HepG2 (cell line): ENCODE results near the gene SUV39H2. TPM values are rescaled to one million over a fixed set of nuclear protein-coding genes. Genes with fewer than 3 reads are reported as not detected.

Source experiments
- ATAC-seq: fragments of 200-7000 bp; cut with Tn5 transposase; 3 replicates; pipeline ENCODE4 v1.9.1; 2020; ENCODE audit warnings: mild to moderate bottlenecking, moderate library complexity
- Bru-seq: library from RNA; stranded (reverse); fragments of 400-500 nt; gene quantifications from one replicate; lab custom pipeline; 2021; lab: Mats Ljungman, UMichigan
- BruChase-seq, 2 experiments: library from RNA; stranded (reverse); fragments of 400-500 nt; gene quantifications; one replicate each; lab custom pipeline; 2021; lab: Mats Ljungman, UMichigan
- BruUV-seq: library from RNA; stranded (reverse); fragments of 400-500 nt; replicated peaks from 2 replicates; lab custom pipeline; 2021; lab: Mats Ljungman, UMichigan
- CTCF ChIA-PET: fragments of 300-600 bp; formaldehyde crosslinking; extraction: SDS; loops from one replicate; lab custom pipeline; 2021; ENCODE audit warnings: low total read pairs, inconsistent platforms, low intra/inter-chr PET ratio; lab: Yijun Ruan, JAX
- POLR2A ChIA-PET: fragments of 350-600 bp; sonication (Branson Sonifier 250); formaldehyde crosslinking; loops from one replicate; lab custom pipeline; 2020; ENCODE audit warnings: antibody characterized with exemption, inconsistent platforms; lab: Yijun Ruan, JAX
- DNase-seq: peaks from one replicate; pipeline ENCODE4 v3.0.0-alpha.2; 2015; ENCODE audit warnings: low spot score
- FAIRE-seq: peaks from 3 replicates; lab custom pipeline; 2011; peaks lifted over from hg19 to GRCh38; lab: Jason Lieb, UNC
- H2AFZ ChIP-seq: one replicate; pipeline ENCODE4 v1.6.1; 2011; ENCODE audit warnings: low read length, inconsistent platforms
- H3K27ac ChIP-seq: fragments of 300-600 bp; 3 replicates; pipeline ENCODE4 v1.8.0; 2011; ENCODE audit warnings: mixed run types, mild to moderate bottlenecking, mixed read lengths, low read length, inconsistent platforms; ENCODE audit not compliant: insufficient read depth; ENCODE audit errors: extremely low read length
- H3K27me3 ChIP-seq, 2 experiments: fragments of 200-600 bp in 1 of 2; 2 replicates in 1 of 2; 3 replicates in 1 of 2; pipeline versions ENCODE4 v1.6.0 to v1.8.0; 2011; ENCODE audit warnings: low read length in 2 of 2, mild to moderate bottlenecking in 2 of 2, moderate library complexity in 2 of 2, inconsistent platforms in 1 of 2; ENCODE audit not compliant: insufficient read depth in 2 of 2, control insufficient read depth in 1 of 2
- H3K36me3 ChIP-seq, 2 experiments: fragments of 200-600 bp in 1 of 2; replicated peaks in 1 of 2; 2 replicates in 1 of 2; 3 replicates in 1 of 2; pipeline versions ENCODE4 v1.5.1 to v1.8.0; 2011; ENCODE audit warnings: low read length in 2 of 2, inconsistent platforms in 1 of 2; ENCODE audit not compliant: insufficient read depth in 2 of 2, control insufficient read depth in 1 of 2
- H3K4me1 ChIP-seq: 2 replicates; pipeline ENCODE4 v1.5.1; 2012; ENCODE audit warnings: low read length, inconsistent platforms; ENCODE audit not compliant: insufficient read depth
- H3K4me2 ChIP-seq: 2 replicates; pipeline ENCODE4 v1.6.0; 2011; ENCODE audit warnings: low read depth, low read length, inconsistent platforms
- H3K4me3 ChIP-seq, 3 experiments: fragments of 200-600 bp in 1 of 3; sonication (generic), shearing (Covaris generic) in 1 of 3; replicated peaks in 1 of 3; 2 replicates each; pipeline ENCODE4 v1.5.1; 2011 to 2016; ENCODE audit warnings: low read length in 3 of 3, inconsistent platforms in 2 of 3, low read depth in 2 of 3, mild to moderate bottlenecking in 2 of 3, control low read depth in 1 of 3, mixed read lengths in 1 of 3; ENCODE audit not compliant: insufficient read depth in 1 of 3
- H3K79me2 ChIP-seq: one replicate; pipeline ENCODE4 v1.6.1; 2011; ENCODE audit warnings: low read length, inconsistent platforms; ENCODE audit not compliant: insufficient read depth
- H3K9ac ChIP-seq: 2 replicates; pipeline ENCODE4 v1.6.0; 2011; ENCODE audit warnings: mild to moderate bottlenecking, low read depth, low read length, inconsistent platforms; ENCODE audit not compliant: insufficient read depth
- H3K9me3 ChIP-seq: 2 replicates; pipeline ENCODE4 v1.5.1; 2012; ENCODE audit warnings: mild to moderate bottlenecking, low read length
- H4K20me1 ChIP-seq: 2 replicates; pipeline ENCODE4 v1.6.0; 2011; ENCODE audit warnings: inconsistent platforms, mild to moderate bottlenecking, low read length, moderate library complexity; ENCODE audit not compliant: insufficient read depth
- BCL3 ChIP-seq: sonication (generic); formaldehyde crosslinking; IDR thresholded peaks from 2 replicates; pipeline ENCODE4 v1.5.1; 2020; ENCODE audit warnings: mild to moderate bottlenecking, missing genetic modification reagents, moderate library complexity
- HMGXB4 ChIP-seq, 2 experiments: sonication (generic) in 1 of 2; formaldehyde crosslinking in 1 of 2; IDR thresholded peaks; 2 replicates each; pipeline versions ENCODE4 v1.4.0 to v1.6.1; 2018 to 2020; ENCODE audit warnings: missing genetic modification reagents in 2 of 2, borderline replicate concordance in 1 of 2, low read depth in 1 of 2, mild to moderate bottlenecking in 1 of 2, missing biosample characterization in 1 of 2
- SALL2 ChIP-seq: sonication (generic); formaldehyde crosslinking; IDR thresholded peaks from 2 replicates; pipeline ENCODE4 v1.8.1; 2023; ENCODE audit warnings: mild to moderate bottlenecking, missing genetic modification reagents, inconsistent platforms
- TCF7 ChIP-seq: sonication (generic); IDR thresholded peaks from 2 replicates; pipeline ENCODE4 v1.6.1; 2016; ENCODE audit warnings: antibody characterized with exemption, low read depth
- YY1 ChIP-seq: IDR thresholded peaks from 2 replicates; pipeline ENCODE4 v1.6.1; 2011; ENCODE audit warnings: low read length, low read depth, moderate library complexity, mild to moderate bottlenecking; ENCODE audit not compliant: insufficient read depth, insufficient replicate concordance
- ZBTB2 ChIP-seq: sonication (generic); formaldehyde crosslinking; IDR thresholded peaks from 2 replicates; pipeline ENCODE4 v1.8.0; 2022; ENCODE audit warnings: low read depth, missing genetic modification reagents
- ZKSCAN1 ChIP-seq: fragments of 150-350 bp; IDR thresholded peaks from 2 replicates; pipeline ENCODE4 v1.6.1; 2014; ENCODE audit warnings: low read length
- ZNF383 ChIP-seq: sonication (generic); formaldehyde crosslinking; IDR thresholded peaks from 2 replicates; pipeline ENCODE4 v1.4.0; 2020; ENCODE audit warnings: missing genetic modification reagents, mild to moderate bottlenecking, borderline replicate concordance
- ZNF7 ChIP-seq: IDR thresholded peaks from 2 replicates; pipeline ENCODE4 v1.6.1; 2016; ENCODE audit warnings: missing biosample characterization, missing genetic modification reagents
- WGBS: methylation state at CpG from one replicate; pipeline ENCODE4 v1.1.6; 2017; ENCODE audit warnings: low lambda C conversion rate; 5-methylcytosine and 5-hydroxymethylcytosine counted together
- in situ Hi-C: cut with HindIII; loops from 2 replicates; pipeline ENCODE4 v1.10.0; 2017; ENCODE audit warnings: low pct_unique_long_range_greater_than_20kb; ENCODE audit not compliant: extremely low pct_ligation_motif_present
- intact Hi-C: fragments of 100-400 bp; cut with micrococcal nuclease; formaldehyde crosslinking; loops from one replicate; pipeline ENCODE4 v1.10.0; 2022; ENCODE audit not compliant: unreplicated experiment
- long read RNA-seq, 2 experiments: library from RNA in 1 of 2; library from polyadenylated mRNA in 1 of 2; stranded (forward) in 1 of 2; unstranded in 1 of 2; transcript quantifications; one replicate each; pipeline ENCODE4 v2.0.0, GENCODE V29; 2019 to 2022
- polyA minus RNA-seq, 3 experiments: library from RNA; depleted of rRNA, polyadenylated mRNA; stranded (reverse); fragments of >200 nt; gene quantifications; 2 replicates each; pipeline ENCODE4 v1.2.3, GENCODE V29; 2011; ENCODE audit warnings: low replicate concordance in 1 of 3
- polyA plus RNA-seq, 8 experiments: library from polyadenylated mRNA; depleted of rRNA in 3 of 8; stranded (reverse) in 7 of 8; unstranded in 1 of 8; fragments of >200 nt; fragmentation: Illumina TruSeq in 4 of 8; extraction: Trizol in 4 of 8; gene quantifications; 2 replicates each; pipeline versions ENCODE4 v1.2.1 to v1.2.3, GENCODE V29; 2011 to 2016; ENCODE audit warnings: low read depth in 4 of 8, missing spikeins in 1 of 8, mixed read lengths in 1 of 8; ENCODE audit not compliant: insufficient read depth in 1 of 8
- total RNA-seq, 5 experiments: library from RNA; depleted of rRNA; stranded (reverse); fragments of >200 nt; fragmentation: Illumina TruSeq; extraction: Trizol; gene quantifications; 2 replicates each; pipeline ENCODE4 v1.2.3, GENCODE V29; 2016; ENCODE audit warnings: low read depth in 1 of 5

The SUV39H2 gene
- total RNA-seq (2016; rRNA removed; fragmentation: Illumina TruSeq; extraction: Trizol): 44.3 and 68.8 TPM in 2 replicates
- total RNA-seq (2016; cell fraction: cytosol; rRNA removed; fragmentation: Illumina TruSeq; extraction: Trizol; ENCODE audit: low read depth): 20.7 and 23.6 TPM in 2 replicates
- 42.7 and 64.8 TPM in 2 replicates for total RNA-seq (2016; cell fraction: insoluble cytoplasmic fraction; rRNA removed; fragmentation: Illumina TruSeq; extraction: Trizol)
- total RNA-seq (2016; cell fraction: membrane; rRNA removed; fragmentation: Illumina TruSeq; extraction: Trizol): 49.3 and 50.1 TPM in 2 replicates
- 30.7 and 31.3 TPM in 2 replicates for total RNA-seq (2016; cell fraction: nucleus; rRNA removed; fragmentation: Illumina TruSeq; extraction: Trizol)
- polyA plus RNA-seq (2011; rRNA removed): 5.9 and 9.0 TPM in 2 replicates
- polyA plus RNA-seq (2011; cell fraction: cytosol; rRNA removed): 3.1 and 5.2 TPM in 2 replicates
- 4.5 and 5.0 TPM in 2 replicates for polyA plus RNA-seq (2011; cell fraction: nucleus; rRNA removed)
- polyA plus RNA-seq (2012): 12.7 and 17.6 TPM in 2 replicates
- polyA plus RNA-seq (2016; cell fraction: cytosol; fragmentation: Illumina TruSeq; extraction: Trizol; ENCODE audit: low read depth): 13.6 and 17.0 TPM in 2 replicates
- 54.6 and 59.6 TPM in 2 replicates for polyA plus RNA-seq (2016; cell fraction: insoluble cytoplasmic fraction; fragmentation: Illumina TruSeq; extraction: Trizol; ENCODE audit: low read depth)
- polyA plus RNA-seq (2016; cell fraction: membrane; fragmentation: Illumina TruSeq; extraction: Trizol; ENCODE audit: low read depth): 29.4 and 34.4 TPM in 2 replicates
- polyA plus RNA-seq (2016; cell fraction: nucleus; fragmentation: Illumina TruSeq; extraction: Trizol; ENCODE audit: insufficient read depth, low read depth): 25.2 and 27.2 TPM in 2 replicates
- 14.8 and 22.1 TPM in 2 replicates for polyA minus RNA-seq (2011; rRNA and poly(A)+ RNA removed; ENCODE audit: low replicate concordance)
- 12.4 and 12.8 TPM in 2 replicates for polyA minus RNA-seq (2011; cell fraction: cytosol; rRNA and poly(A)+ RNA removed)
- 27.1 and 31.3 TPM in 2 replicates for polyA minus RNA-seq (2011; cell fraction: nucleus; rRNA and poly(A)+ RNA removed)
- percentile 82 among the genes with signal in this experiment for Bru-seq, nascent RNA
- BruChase-seq, experiment 1, labeled RNA remaining after a 6-hour chase: percentile 78 among the genes with signal in this experiment
- percentile 83 among the genes with signal in this experiment for BruChase-seq, experiment 2, labeled RNA remaining after a 2-hour chase
- long read RNA-seq, experiment 1, transcript SUV39H2-205 (5 exons, 2,959 nt): major isoform, 18 of 25 reads
- long read RNA-seq, experiment 1, partial matches to known transcripts: 2 of 25 reads
- long read RNA-seq, experiment 1, other reads (novel, unspliced or antisense): 1 of 25 reads
- long read RNA-seq, experiment 2, partial matches to known transcripts: 2 of 12 reads
- long read RNA-seq, experiment 2, other reads (novel, unspliced or antisense): 9 of 12 reads

- peak; percentile 91 for ATAC-seq
- POLR2A ChIA-PET: interaction anchor here (0.6 to 3.0 kb wide), 12 partner anchors 12 to 329 kb away, joined by 3 to 54 read pairs (median 4); partner anchors contain the start of genes CDNF, DCLRE1C, HSPA14 and MEIG1
- BruUV-seq: no TSS peak
- peak; percentile 89 for TF ChIP-seq SALL2 (CRISPR knock-in tag)
- no peak for TF ChIP-seq ZNF383 (CRISPR knock-in tag)
- peak; percentile 96 for TF ChIP-seq YY1
- TF ChIP-seq BCL3 (CRISPR knock-in tag): peak; percentile 96
- TF ChIP-seq ZNF7 (CRISPR knock-in tag): no peak
- TF ChIP-seq ZKSCAN1: no peak
- TF ChIP-seq ZBTB2 (CRISPR knock-in tag): 0 out of 2 replicates have a peak, but pooled peaks have one; percentile 41
- TF ChIP-seq TCF7: no peak
- TF ChIP-seq HMGXB4 (CRISPR knock-in tag; IDR thresholded peaks at IDR 0.05; ENCODE audit: borderline replicate concordance in 1 of 2, low read depth in 1 of 2): peak; percentile 63 to 83; a peak in 3 of 4 replicates
Observed at GRCh38 chr10:14878266-14879123, at the start of gene SUV39H2. Gene SUV39H2, plus strand, starts transcription at chr10:14878866. Its CDS starts 23 bp downstream, at chr10:14878889.

More at GRCh38 chr10:14878266-14879123, at the start of gene SUV39H2:
- H3K4me2 ChIP-seq: peak within 1 kb of the TSS; percentile 86
- FAIRE-seq (no peak), DNase-seq (peak; percentile 87)
- H3K36me3 ChIP-seq: no peaks in the 10 kb centered on the region
- in situ Hi-C loops: no loop called here
- no peaks in the 10 kb centered on the region for H4K20me1 ChIP-seq
- intact Hi-C loops: loop anchor here (1.0 to 10.0 kb wide), 3 partner anchors 26 to 76 kb away; partner anchors contain the start of genes DCLRE1C and MEIG1
- no peaks in the 10 kb centered on the region for H3K9me3 ChIP-seq
- H3K4me3 ChIP-seq: peak within 1 kb of the TSS; percentile 76 to 98 (median 91)
- H3K27me3 ChIP-seq: no peaks in the 10 kb centered on the region; a peak in 1 of 5 replicates
- 1% methylated on average over 13 of the region's 102 CpGs for WGBS
- peaks cover 57% of the 10 kb centered on the region for H3K79me2 ChIP-seq
- H2AFZ ChIP-seq: no peak within 1 kb of the TSS
- H3K27ac ChIP-seq: peak within 1 kb of the TSS; percentile 97
- H3K4me1 ChIP-seq: peaks cover 38% of the 10 kb centered on the region
- peak within 1 kb of the TSS; percentile 98 for H3K9ac ChIP-seq
- CTCF ChIA-PET: no interaction called here
